Measurements from ENCODE around the gene RAB21.
"Not testable (repeated sequence)": the region's sequence is repeated elsewhere in the genome, so short reads cannot be mapped to it uniquely, and the experiment has no call there.

Gene RAB21

GRCh38 chr12:71755146-71755892 is 656 bp downstream of the RAB21 start:
- H3K9me3 ChIP-seq (ENCODE audit: insufficient read depth, low read depth, low read length): no peaks in the 10 kb centered on the region
- WGBS: 2% methylated on average over 45 of the region's 45 CpGs
- no peaks in the 10 kb centered on the region for H3K27me3 ChIP-seq (ENCODE audit: insufficient read depth, low read length)
- peaks cover 9% of the 10 kb centered on the region for H3K36me3 ChIP-seq (ENCODE audit: insufficient read depth, low read length)
- H3K4me1 ChIP-seq (ENCODE audit: insufficient read depth, low read length): no peaks in the 10 kb centered on the region
- H3K4me3 ChIP-seq (ENCODE audit: low read length): peak overlapping the region; percentile 94
- peak overlapping the region; percentile 57; the same call in 1 of the 2 replicates for H3K27ac ChIP-seq (ENCODE audit: low read depth, low read length)
- H3K9ac ChIP-seq (ENCODE audit: low read depth, low read length): peak overlapping the region; percentile 83

- Histone ChIP-seq H3K36me3 (ENCODE audit: insufficient read depth, low read length) (peaks cover 9% of the 10 kb centered on the region), H3K27ac (ENCODE audit: low read depth, low read length) (no peak overlapping the region)
- WGBS: 88% methylated on average over 5 of the region's 5 CpGs
Observed at GRCh38 chr12:71756054-71756690, 1.5 kb downstream of the RAB21 start.

DNA sequence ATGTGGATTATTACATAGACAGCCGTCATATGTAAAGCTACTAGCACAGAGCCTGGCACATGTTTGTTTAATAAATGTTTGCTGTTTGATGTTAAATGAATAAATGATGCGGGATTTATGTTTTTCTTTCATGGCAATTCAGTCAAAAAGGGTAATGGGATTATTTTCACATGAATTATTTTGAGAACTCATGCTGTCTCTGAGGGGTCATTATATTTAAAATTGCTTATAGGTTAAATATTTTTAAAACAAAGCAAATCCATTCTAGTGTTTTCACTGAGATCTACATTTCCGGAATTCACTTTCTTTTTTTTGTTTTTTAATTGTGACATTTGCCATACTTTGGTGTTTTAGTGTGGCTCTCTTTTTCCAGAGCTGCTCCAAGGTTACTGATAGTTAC is 5.3 kb downstream of the RAB21 start:
- H3K36me3 ChIP-seq (ENCODE audit: insufficient read depth, low read length): peaks cover 9% of the 10 kb centered on the region

More at GRCh38 chr12:71756054-71756690, 1.5 kb downstream of the RAB21 start:
- Histone ChIP-seq H3K4me1 (ENCODE audit: insufficient read depth, low read length) (no peaks in the 10 kb centered on the region), H3K9me3 (ENCODE audit: insufficient read depth, low read depth, low read length) (no peaks in the 10 kb centered on the region), H3K27me3 (ENCODE audit: insufficient read depth, low read length) (no peaks in the 10 kb centered on the region), H3K9ac (ENCODE audit: low read depth, low read length) (peak overlapping the region; percentile 83), H3K4me3 (ENCODE audit: low read length) (peak overlapping the region; percentile 94)

DNA sequence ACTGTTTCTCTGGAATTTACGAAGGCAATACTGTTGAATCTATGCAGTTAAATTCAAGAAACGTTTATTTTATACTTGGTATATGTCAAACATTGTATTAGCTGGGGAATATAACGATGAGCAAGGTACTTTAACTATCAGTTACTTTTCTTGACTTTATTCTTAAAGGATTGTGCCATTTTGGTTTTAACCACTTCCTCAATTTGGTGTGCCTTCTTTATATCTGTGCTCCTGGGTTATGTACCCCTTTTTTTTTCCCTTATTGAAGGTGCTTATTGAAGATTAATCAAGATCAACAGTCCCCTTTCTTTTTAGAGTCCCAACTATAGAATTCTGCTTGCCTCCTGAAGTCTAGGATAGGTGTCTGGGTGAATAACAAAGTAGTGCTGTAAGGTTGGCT is 5.8 kb downstream of the RAB21 start:
- Histone ChIP-seq H3K4me1 (ENCODE audit: insufficient read depth, low read length) (no peaks in the 10 kb centered on the region), H3K27ac (ENCODE audit: low read depth, low read length) (no peak overlapping the region), H3K27me3 (ENCODE audit: insufficient read depth, low read length) (no peaks in the 10 kb centered on the region), H3K36me3 (ENCODE audit: insufficient read depth, low read length) (peaks cover 9% of the 10 kb centered on the region), H3K4me3 (ENCODE audit: low read length) (no peak overlapping the region), H3K9me3 (ENCODE audit: insufficient read depth, low read depth, low read length) (no peaks in the 10 kb centered on the region), H3K9ac (ENCODE audit: low read depth, low read length) (no peak overlapping the region)
- 93% methylated on average over 2 of the region's 3 CpGs for WGBS

More for the DNA sequence above, 5.3 kb downstream of the RAB21 start:
- 93% methylated on average over 2 of the region's 3 CpGs for WGBS
- Histone ChIP-seq H3K4me1 (ENCODE audit: insufficient read depth, low read length) (no peaks in the 10 kb centered on the region), H3K27me3 (ENCODE audit: insufficient read depth, low read length) (no peaks in the 10 kb centered on the region), H3K27ac (ENCODE audit: low read depth, low read length) (no peak overlapping the region), H3K4me3 (ENCODE audit: low read length) (no peak overlapping the region), H3K9me3 (ENCODE audit: insufficient read depth, low read depth, low read length) (no peaks in the 10 kb centered on the region), H3K9ac (ENCODE audit: low read depth, low read length) (no peak overlapping the region)

GRCh38 chr12:71761354-71761753 is 6.7 kb downstream of the RAB21 start:
- H3K27me3 ChIP-seq (ENCODE audit: insufficient read depth, low read length); H3K4me1 ChIP-seq (ENCODE audit: insufficient read depth, low read length); H3K9me3 ChIP-seq (ENCODE audit: insufficient read depth, low read depth, low read length); H3K9ac ChIP-seq (ENCODE audit: low read depth, low read length); H3K4me3 ChIP-seq (ENCODE audit: low read length); H3K27ac ChIP-seq (ENCODE audit: low read depth, low read length); H3K36me3 ChIP-seq (ENCODE audit: insufficient read depth, low read length): not testable (repeated sequence)
- 100% methylated on average over 1 of the region's 1 CpG for WGBS

DNA sequence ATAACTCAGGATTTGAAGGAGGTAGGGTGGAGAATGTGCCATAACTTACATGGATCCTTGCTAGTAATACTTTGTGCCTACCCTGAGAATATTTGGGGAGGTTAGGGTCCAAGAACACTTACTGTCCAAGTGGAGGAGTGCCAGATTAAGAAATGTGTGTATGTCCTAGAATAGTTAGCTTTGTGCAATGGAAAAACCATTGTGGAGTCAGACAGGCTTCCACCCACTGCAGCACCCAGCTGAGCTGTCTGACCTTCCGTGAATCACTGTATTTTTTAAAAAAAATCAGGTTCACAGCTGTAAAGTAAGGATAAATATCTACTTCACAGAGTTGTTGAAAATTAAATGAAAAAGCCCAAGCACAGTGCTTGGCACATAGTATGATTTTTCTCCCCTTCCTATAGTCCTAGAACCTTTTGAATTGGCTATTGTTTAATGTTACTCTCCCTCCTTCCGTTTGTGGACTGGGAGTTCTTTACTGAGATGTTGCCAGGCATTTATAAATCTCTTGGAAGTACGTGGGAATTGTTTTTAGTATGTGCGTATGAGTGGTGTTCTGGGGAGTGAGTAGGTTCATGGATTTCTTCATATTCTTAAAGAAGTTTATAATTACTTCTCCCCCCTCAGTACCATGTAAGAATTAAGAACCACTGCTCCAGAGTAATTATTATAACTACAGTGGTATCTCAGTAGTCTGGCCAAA is 9.2 kb downstream of the RAB21 start:
- no peaks in the 10 kb centered on the region for H3K9me3 ChIP-seq (ENCODE audit: insufficient read depth, low read depth, low read length)
- H3K27ac ChIP-seq (ENCODE audit: low read depth, low read length): no peak overlapping the region
- 88% methylated on average over 3 of the region's 4 CpGs for WGBS
- H3K9ac ChIP-seq (ENCODE audit: low read depth, low read length): no peak overlapping the region
- no peaks in the 10 kb centered on the region; the same call in 1 of the 2 replicates for H3K36me3 ChIP-seq (ENCODE audit: insufficient read depth, low read length)
- H3K4me1 ChIP-seq (ENCODE audit: insufficient read depth, low read length): no peaks in the 10 kb centered on the region
- no peaks in the 10 kb centered on the region for H3K27me3 ChIP-seq (ENCODE audit: insufficient read depth, low read length)
- no peak overlapping the region for H3K4me3 ChIP-seq (ENCODE audit: low read length)

GRCh38 chr12:71764587-71765321 is 10.1 kb downstream of the RAB21 start:
- Histone ChIP-seq H3K4me3 (ENCODE audit: low read length) (no peak overlapping the region), H3K27ac (ENCODE audit: low read depth, low read length) (no peak overlapping the region), H3K27me3 (ENCODE audit: insufficient read depth, low read length) (no peaks in the 10 kb centered on the region), H3K9me3 (ENCODE audit: insufficient read depth, low read depth, low read length) (no peaks in the 10 kb centered on the region), H3K36me3 (ENCODE audit: insufficient read depth, low read length) (no peaks in the 10 kb centered on the region; the same call in 1 of the 2 replicates), H3K9ac (ENCODE audit: low read depth, low read length) (no peak overlapping the region), H3K4me1 (ENCODE audit: insufficient read depth, low read length) (no peaks in the 10 kb centered on the region)
- WGBS: 90% methylated on average over 4 of the region's 6 CpGs

GRCh38 chr12:71766202-71766601 is 11.5 kb downstream of the RAB21 start:
- no peaks in the 10 kb centered on the region for H3K4me1 ChIP-seq (ENCODE audit: insufficient read depth, low read length)
- no peak overlapping the region for H3K27ac ChIP-seq (ENCODE audit: low read depth, low read length)
- 100% methylated on average over 1 of the region's 2 CpGs for WGBS
- no peak overlapping the region for H3K9ac ChIP-seq (ENCODE audit: low read depth, low read length)
- no peaks in the 10 kb centered on the region for H3K27me3 ChIP-seq (ENCODE audit: insufficient read depth, low read length)
- H3K36me3 ChIP-seq (ENCODE audit: insufficient read depth, low read length): peaks cover 13% of the 10 kb centered on the region
- no peaks in the 10 kb centered on the region for H3K9me3 ChIP-seq (ENCODE audit: insufficient read depth, low read depth, low read length)
- H3K4me3 ChIP-seq (ENCODE audit: low read length): no peak overlapping the region

GRCh38 chr12:71767183-71767582 is 12.5 kb downstream of the RAB21 start:
- Histone ChIP-seq H3K27me3 (ENCODE audit: insufficient read depth, low read length) (no peaks in the 10 kb centered on the region), H3K36me3 (ENCODE audit: insufficient read depth, low read length) (peaks cover 23% of the 10 kb centered on the region), H3K4me3 (ENCODE audit: low read length) (no peak overlapping the region), H3K4me1 (ENCODE audit: insufficient read depth, low read length) (no peaks in the 10 kb centered on the region), H3K9ac (ENCODE audit: low read depth, low read length) (no peak overlapping the region), H3K27ac (ENCODE audit: low read depth, low read length) (no peak overlapping the region), H3K9me3 (ENCODE audit: insufficient read depth, low read depth, low read length) (no peaks in the 10 kb centered on the region)
- WGBS: 94% methylated on average over 5 of the region's 5 CpGs

GRCh38 chr12:71768900-71769299 is 14.2 kb downstream of the RAB21 start:
- no peak overlapping the region for H3K27ac ChIP-seq (ENCODE audit: low read depth, low read length)
- no peaks in the 10 kb centered on the region for H3K4me1 ChIP-seq (ENCODE audit: insufficient read depth, low read length)
- no peak overlapping the region for H3K4me3 ChIP-seq (ENCODE audit: low read length)
- no peaks in the 10 kb centered on the region for H3K27me3 ChIP-seq (ENCODE audit: insufficient read depth, low read length)
- peaks cover 40% of the 10 kb centered on the region for H3K36me3 ChIP-seq (ENCODE audit: insufficient read depth, low read length)
- no peaks in the 10 kb centered on the region for H3K9me3 ChIP-seq (ENCODE audit: insufficient read depth, low read depth, low read length)
- H3K9ac ChIP-seq (ENCODE audit: low read depth, low read length): no peak overlapping the region
- WGBS: 100% methylated on average over 1 of the region's 2 CpGs

DNA sequence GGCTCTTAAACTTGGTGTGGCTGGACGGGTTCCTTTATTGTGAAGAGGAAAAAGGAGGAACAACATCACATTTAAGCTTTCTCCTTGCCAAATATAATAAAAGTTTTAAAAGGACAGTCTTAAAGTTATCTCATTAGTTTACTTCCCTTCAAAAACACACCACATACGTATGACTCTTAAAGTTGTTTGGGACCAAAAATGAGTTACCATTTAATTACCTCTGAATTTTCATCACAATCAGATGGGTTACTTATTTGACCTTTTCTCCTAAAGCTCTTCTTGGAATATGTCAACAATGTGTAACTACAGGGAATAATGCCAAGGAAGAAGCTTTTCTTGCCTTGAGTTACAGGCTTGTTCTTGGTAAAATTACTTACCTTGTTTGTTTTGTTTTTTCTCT is 16.4 kb downstream of the RAB21 start:
- no peak overlapping the region for H3K4me3 ChIP-seq (ENCODE audit: low read length)
- H3K9ac ChIP-seq (ENCODE audit: low read depth, low read length): no peak overlapping the region
- H3K27me3 ChIP-seq (ENCODE audit: insufficient read depth, low read length): no peaks in the 10 kb centered on the region
- no peak overlapping the region for H3K27ac ChIP-seq (ENCODE audit: low read depth, low read length)
- no peaks in the 10 kb centered on the region for H3K9me3 ChIP-seq (ENCODE audit: insufficient read depth, low read depth, low read length)
- H3K36me3 ChIP-seq (ENCODE audit: insufficient read depth, low read length): peaks cover 51% of the 10 kb centered on the region
- 100% methylated on average over 1 of the region's 2 CpGs for WGBS
- H3K4me1 ChIP-seq (ENCODE audit: insufficient read depth, low read length): no peaks in the 10 kb centered on the region

Data from HUES64 (cell line).